Measurements from ENCODE around the gene LDLRAD4. TPM values are rescaled to one million over a fixed set of nuclear protein-coding genes. Genes with fewer than 3 reads are reported as not detected.

LDLRAD4 gene
- total and polyA plus RNA-seq, 2 experiments from 2014 or later: 0.73 to 1.9 TPM

DNA sequence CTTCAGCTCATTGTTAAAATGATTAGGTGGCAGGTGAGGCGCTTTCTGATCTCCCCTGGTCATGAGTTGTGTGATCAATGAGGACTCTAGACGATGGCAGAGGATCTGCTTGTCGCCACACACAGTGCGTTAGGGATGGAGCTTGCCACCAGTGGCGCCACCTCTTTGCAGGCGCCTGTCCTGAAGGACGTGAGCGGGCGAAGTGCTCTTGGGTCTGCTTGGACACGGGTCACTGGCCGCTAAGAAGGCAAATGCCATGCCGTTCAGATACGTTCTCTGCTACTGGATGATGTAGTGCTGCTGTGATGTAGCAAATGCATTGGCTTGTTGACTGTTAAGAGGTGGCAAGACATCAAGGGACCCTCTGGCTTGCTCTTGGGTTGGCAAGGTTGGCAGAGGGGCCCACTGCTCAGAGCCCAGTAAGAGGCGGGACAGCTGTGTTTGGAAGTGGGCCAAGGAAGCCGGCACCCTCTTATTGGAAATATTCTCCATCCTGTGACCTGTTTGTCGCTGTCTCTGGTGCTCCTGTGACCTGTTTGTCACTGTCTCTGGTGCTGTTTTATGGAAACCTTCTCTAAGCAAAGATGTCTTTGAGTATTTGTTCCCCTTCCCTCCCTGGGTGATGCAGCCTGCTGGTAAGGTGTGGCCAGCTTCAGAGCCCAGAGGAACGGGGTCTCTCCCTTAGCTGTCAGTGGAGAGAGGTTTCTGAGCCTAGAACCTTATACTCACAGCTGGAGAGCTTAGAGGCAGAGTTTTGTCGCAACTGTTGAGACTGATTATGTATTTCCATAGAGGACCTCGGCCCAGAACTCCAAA is 14.6 kb downstream of the LDLRAD4 start:
- Mint-ChIP-seq H3K27me3 (ENCODE audit: insufficient read depth, low read depth, poor library complexity) (peaks cover 10% of the 10 kb centered on the region), H3K4me3 (no peak overlapping the region), H3K27ac (no peak overlapping the region), H3K4me1 (peaks cover 7% of the 10 kb centered on the region), H3K36me3 (ENCODE audit: low read depth) (no peaks in the 10 kb centered on the region; the same call in 2 of the 3 replicates), H3K9me3 (no peaks in the 10 kb centered on the region)
- TF ChIP-seq NANOG (IDR thresholded peaks at IDR 0.05; ENCODE audit: borderline replicate concordance) (no peak), CTCF (conservative IDR thresholded peaks at IDR 0.05; ENCODE audit: low read depth in 2 of 2) (peak in 1 of 2 experiments; percentile 26; a peak in 2 of 4 replicates), CREB1 (CRISPR knock-in tag; IDR thresholded peaks at IDR 0.05; ENCODE audit: low read depth) (no peak), ZNF114 (CRISPR knock-in tag; IDR thresholded peaks at IDR 0.05) (no peak)
- no peaks in the 10 kb centered on the region for H3K79me2 ChIP-seq (replicated peaks; ENCODE audit: insufficient read depth)
- H3K27ac ChIP-seq (ENCODE audit: low read depth): no peak overlapping the region
- no peaks in the 10 kb centered on the region for H3F3A ChIP-seq (replicated peaks; ENCODE audit: low read depth)
- no peak overlapping the region for H3K4me3 ChIP-seq
- no peaks in the 10 kb centered on the region for H3K4me1 ChIP-seq (ENCODE audit: insufficient read depth)
- H3K36me3 ChIP-seq (ENCODE audit: insufficient read depth): no peaks in the 10 kb centered on the region
- H2AFZ ChIP-seq: no peak overlapping the region
- ATAC-seq (peak; percentile 42), DNase-seq (ENCODE audit: low spot score) (no peak)
- H4K20me1 ChIP-seq (replicated peaks; ENCODE audit: insufficient read depth): no peaks in the 10 kb centered on the region
- no peaks in the 10 kb centered on the region for H3K9me2 ChIP-seq (ENCODE audit: insufficient read depth)
- H3K4me2 ChIP-seq: no peak overlapping the region
- H3K27me3 ChIP-seq (ENCODE audit: insufficient read depth): no peaks in the 10 kb centered on the region

- Histone ChIP-seq H3F3A (replicated peaks; ENCODE audit: low read depth) (no peaks in the 10 kb centered on the region), H3K27me3 (ENCODE audit: insufficient read depth) (no peaks in the 10 kb centered on the region), H3K4me2 (no peak overlapping the region), H3K4me1 (ENCODE audit: insufficient read depth) (no peaks in the 10 kb centered on the region), H2AFZ (no peak overlapping the region), H3K79me2 (replicated peaks; ENCODE audit: insufficient read depth) (no peaks in the 10 kb centered on the region), H3K9me2 (ENCODE audit: insufficient read depth) (no peaks in the 10 kb centered on the region), H3K36me3 (ENCODE audit: insufficient read depth) (no peaks in the 10 kb centered on the region), H4K20me1 (replicated peaks; ENCODE audit: insufficient read depth) (no peaks in the 10 kb centered on the region), H3K4me3 (no peak overlapping the region), H3K27ac (ENCODE audit: low read depth) (no peak overlapping the region)
- no peaks in the 10 kb centered on the region; the same call in 2 of the 3 replicates for H3K36me3 Mint-ChIP-seq (ENCODE audit: low read depth)
- TF ChIP-seq POLR2AphosphoS5 (IDR thresholded peaks at IDR 0.05; ENCODE audit: low read depth) (no peak), ZNF331 (CRISPR knock-in tag; IDR thresholded peaks at IDR 0.05; ENCODE audit: low read depth) (no peak), CTCF (conservative IDR thresholded peaks at IDR 0.05; ENCODE audit: low read depth in 2 of 2) (no peak)
- no peak overlapping the region for H3K27ac Mint-ChIP-seq
- no peaks in the 10 kb centered on the region for H3K9me3 Mint-ChIP-seq
- peaks cover 7% of the 10 kb centered on the region for H3K4me1 Mint-ChIP-seq
- H3K27me3 Mint-ChIP-seq (ENCODE audit: insufficient read depth, low read depth, poor library complexity): peaks cover 11% of the 10 kb centered on the region
- no peak for ATAC-seq
- H3K4me3 Mint-ChIP-seq: no peak overlapping the region
- DNase-seq (ENCODE audit: low spot score): no peak
These were observed 15.5 kb downstream of the LDLRAD4 start for GRCh38 chr18:13233787-13234783.

Data from GM23338 (cell line).